BJ (cell line): ENCODE results near the gene ANTKMT. TPM values are rescaled to one million over a fixed set of nuclear protein-coding genes. Genes with fewer than 3 reads are reported as not detected.

ENCODE experiments used
- CTCF ChIA-PET: fragments of 350-600 bp; formaldehyde crosslinking; extraction: SDS; loops from one replicate; lab custom pipeline; 2021; ENCODE audit warnings: antibody characterized with exemption, inconsistent platforms; lab: Yijun Ruan, JAX
- POLR2A ChIA-PET: fragments of 300-600 bp; sonication (Branson Sonifier 250); formaldehyde crosslinking; extraction: SDS; loops from one replicate; lab custom pipeline; 2021; ENCODE audit warnings: antibody characterized with exemption; lab: Charles Lee
- DNase-seq: peaks from one replicate; pipeline ENCODE4 v3.0.0-alpha.2; 2011; ENCODE audit warnings: low read depth
- H3K27me3 ChIP-seq: 2 replicates; pipeline ENCODE4 v1.6.0; 2011; ENCODE audit warnings: low read length; ENCODE audit not compliant: control insufficient read depth, insufficient read depth
- H3K36me3 ChIP-seq: 2 replicates; pipeline ENCODE4 v1.5.1; 2011; ENCODE audit warnings: low read length; ENCODE audit not compliant: control insufficient read depth, insufficient read depth
- H3K4me3 ChIP-seq: 2 replicates; pipeline ENCODE4 v1.5.1; 2011; ENCODE audit warnings: low read depth, mild to moderate bottlenecking, control low read depth, low read length
- CTCF ChIP-seq: IDR thresholded peaks from 2 replicates; pipeline ENCODE4 v1.5.1; 2011; ENCODE audit warnings: low read depth, mild to moderate bottlenecking, control low read depth, inconsistent platforms, low read length, moderate library complexity; ENCODE audit not compliant: insufficient read depth
- polyA plus RNA-seq: library from polyadenylated mRNA; depleted of rRNA; stranded (reverse); fragments of >200 nt; gene quantifications from 2 replicates; pipeline ENCODE4 v1.2.3, GENCODE V29; 2011

Gene ANTKMT
- polyA plus RNA-seq, 1 experiment: 10.7 TPM

GRCh38 chr16:717450-718245 lies 3.3 kb upstream of the ANTKMT start:
- DNase-seq: no peak
- CTCF ChIA-PET: no interaction called here
- no peaks in the 10 kb centered on the region for H3K27me3 ChIP-seq
- peaks cover under 1% of the 10 kb centered on the region; the same call in 1 of the 2 replicates for H3K36me3 ChIP-seq
- POLR2A ChIA-PET: no interaction called here
- no peak for TF ChIP-seq CTCF
- H3K4me3 ChIP-seq: no peak overlapping the region

GRCh38 chr16:718389-718788 lies 2.6 kb upstream of the ANTKMT start:
- CTCF ChIA-PET: interaction anchor here (3.2 kb wide), 1 partner anchor 66 kb away, joined by 16 read pairs; no protein-coding TSS in a partner anchor
- DNase-seq: no peak
- Histone ChIP-seq H3K27me3 (no peaks in the 10 kb centered on the region), H3K36me3 (peaks cover 2% of the 10 kb centered on the region; the same call in 1 of the 2 replicates), H3K4me3 (no peak overlapping the region)
- POLR2A ChIA-PET: no interaction called here
- TF ChIP-seq CTCF: no peak

DNA sequence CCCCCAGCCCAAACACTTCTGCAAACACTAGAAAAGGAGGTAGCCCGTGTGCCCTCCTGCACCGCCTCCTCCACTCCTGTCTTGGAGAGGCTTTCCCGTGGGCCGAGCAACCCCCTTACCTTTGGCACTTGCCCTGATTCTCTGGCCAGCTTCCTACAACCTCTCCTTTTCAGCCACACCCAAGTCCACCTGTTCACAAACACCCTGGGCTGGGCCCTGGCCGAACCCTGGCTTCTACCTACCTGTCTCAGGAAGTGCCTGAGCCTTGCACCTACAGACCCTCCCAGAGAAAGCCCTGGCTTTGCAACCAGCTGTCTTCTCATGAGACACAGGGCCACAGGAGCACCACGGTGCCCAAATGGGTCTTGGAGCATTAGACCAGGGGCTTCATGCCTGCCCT lies 2.0 kb upstream of the ANTKMT start:
- H3K36me3 ChIP-seq: peaks cover 2% of the 10 kb centered on the region; the same call in 1 of the 2 replicates
- TF ChIP-seq CTCF: no peak
- no peak overlapping the region for H3K4me3 ChIP-seq
- POLR2A ChIA-PET: no interaction called here
- DNase-seq: no peak
- H3K27me3 ChIP-seq: no peaks in the 10 kb centered on the region
- CTCF ChIA-PET: interaction anchor here (3.2 kb wide), 1 partner anchor 66 kb away, joined by 16 read pairs; no protein-coding TSS in a partner anchor

DNA sequence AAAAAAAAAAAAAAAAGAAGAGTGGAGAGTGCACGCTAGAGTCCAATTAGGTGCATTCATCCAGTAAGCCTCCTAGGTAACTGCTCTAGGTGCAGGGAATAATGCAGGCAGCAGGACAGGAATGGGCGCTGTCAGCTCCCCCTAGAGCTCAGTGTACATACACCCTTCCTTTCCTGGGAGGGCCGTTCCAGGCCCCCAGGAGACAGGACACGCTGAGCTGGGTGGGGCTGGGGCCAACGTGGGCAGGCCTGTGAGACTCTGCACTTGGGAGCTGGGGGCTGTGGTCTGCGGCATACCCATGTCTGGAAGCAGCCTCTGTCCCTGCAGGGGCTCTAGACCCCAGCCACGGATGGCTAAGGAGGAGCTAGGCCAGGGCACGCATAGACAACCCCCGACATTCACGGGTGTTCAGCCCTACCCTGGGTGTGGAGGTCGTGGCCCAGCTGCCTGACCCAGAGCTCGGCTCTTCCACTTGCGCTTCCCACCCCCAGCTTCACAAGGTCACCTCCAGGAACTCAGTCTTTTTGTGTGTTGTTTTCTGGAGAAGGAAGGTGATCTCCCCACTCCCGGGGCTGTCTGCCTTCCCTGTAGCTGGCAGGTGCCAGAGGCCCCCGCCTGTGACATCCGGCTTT lies 1.0 kb upstream of the ANTKMT start:
- Histone ChIP-seq H3K36me3 (peaks cover 2% of the 10 kb centered on the region; the same call in 1 of the 2 replicates), H3K4me3 (peak overlapping the region; percentile 74), H3K27me3 (no peaks in the 10 kb centered on the region)
- TF ChIP-seq CTCF: peak; percentile 45
- no peak for DNase-seq
- CTCF ChIA-PET: interaction anchor here (0.6 to 3.2 kb wide), 10 partner anchors 8 to 336 kb away, joined by 3 to 16 read pairs (median 3); partner anchors contain the start of gene CIAO3
- POLR2A ChIA-PET: no interaction called here

DNA sequence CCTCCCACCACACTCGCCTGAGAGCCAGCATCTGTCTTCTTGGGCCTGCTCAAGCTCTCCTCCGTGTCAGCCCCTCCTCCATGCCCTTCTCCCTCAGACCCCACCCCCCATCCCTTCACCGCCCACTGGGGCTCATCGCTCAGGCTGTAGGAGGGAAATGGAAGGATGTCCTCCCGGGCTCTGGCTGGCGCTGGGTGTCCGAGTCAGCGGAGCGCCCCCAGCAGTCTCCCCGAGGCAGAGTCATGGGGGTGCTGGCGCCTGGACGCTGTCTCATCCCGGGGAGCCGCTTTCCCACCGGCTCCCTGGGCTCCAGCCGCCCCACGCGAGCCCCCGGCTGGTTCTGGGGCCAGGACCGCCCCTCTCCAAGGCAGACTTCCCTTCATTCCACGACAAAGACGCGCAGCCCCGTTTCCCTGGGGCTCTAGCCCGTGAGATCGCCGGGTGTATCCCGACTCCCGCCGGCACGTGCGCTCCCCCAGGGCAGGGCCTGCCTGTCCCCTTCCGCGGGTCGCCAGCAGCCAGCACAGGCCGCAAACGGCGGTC lies 428 bp upstream of the ANTKMT start:
- H3K36me3 ChIP-seq: peaks cover 2% of the 10 kb centered on the region; the same call in 1 of the 2 replicates
- ChIA-PET POLR2A (no interaction called here), CTCF (interaction anchor here (0.6 to 3.2 kb wide), 14 partner anchors 8 to 385 kb away, joined by 3 to 16 read pairs (median 4); partner anchors contain the start of gene CIAO3)
- H3K4me3 ChIP-seq: peak overlapping the region; percentile 74
- TF ChIP-seq CTCF: peak; percentile 45
- no peaks in the 10 kb centered on the region for H3K27me3 ChIP-seq
- no peak for DNase-seq
